HCT116 (cell line): ENCODE results near the gene DUSP2. TPM values are rescaled to one million over a fixed set of nuclear protein-coding genes. Genes with fewer than 3 reads are reported as not detected.

ENCODE experiments used
- ATAC-seq: fragments of 200-7000 bp; cut with Tn5 transposase; 2 replicates; pipeline ENCODE4 v1.9.1; 2020; ENCODE audit warnings: mild to moderate bottlenecking, moderate library complexity
- BruUV-seq: library from RNA; stranded (reverse); fragments of 400-500 nt; replicated peaks from 2 replicates; lab custom pipeline; 2021; lab: Mats Ljungman, UMichigan
- CTCF ChIA-PET: fragments of 300-600 bp; sonication (Branson Sonifier 250); formaldehyde crosslinking; loops from one replicate; lab custom pipeline; 2021; ENCODE audit warnings: antibody characterized with exemption; lab: Charles Lee
- POLR2A ChIA-PET: fragments of 300-600, 350-600 bp; sonication (Branson Sonifier 250); formaldehyde crosslinking; loops from one replicate; lab custom pipeline; 2021; ENCODE audit warnings: antibody characterized with exemption; lab: Charles Lee
- RAD21 ChIA-PET, 2 experiments: fragments of 300-600 bp; sonication (Branson Sonifier 250); formaldehyde crosslinking; loops; one replicate each; lab custom pipeline; 2023; ENCODE audit warnings: low total read pairs in 2 of 2; ENCODE audit not compliant: uncharacterized antibody in 2 of 2, unreplicated experiment in 2 of 2, low non-redundant PET in 1 of 2; lab: Charles Lee
- DNase-seq: peaks from one replicate; pipeline ENCODE4 v3.0.0-alpha.2; 2010; ENCODE audit warnings: low read depth, low spot score
- H2AFZ ChIP-seq: fragments of 200-600 bp; shearing (Covaris generic), sonication (generic); 2 replicates; pipeline ENCODE4 v1.6.1; 2017; ENCODE audit warnings: low read depth, mixed run types, mixed read lengths, antibody characterized with exemption, low read length; ENCODE audit not compliant: poor library complexity, severe bottlenecking
- H3K27ac ChIP-seq: 2 replicates; pipeline ENCODE4 v1.5.1; 2012; ENCODE audit warnings: low read depth, low read length
- H3K27me3 ChIP-seq: fragments of 200-600 bp; sonication (generic); 2 replicates; pipeline ENCODE4 v1.6.1; 2016; ENCODE audit warnings: mixed run types, low read length, mixed read lengths; ENCODE audit not compliant: insufficient read depth
- H3K36me3 ChIP-seq, 2 experiments: fragments of 200-500 bp in 1 of 2; fragments of 200-600 bp in 1 of 2; sonication (Bioruptor generic) in 1 of 2; sonication (generic) in 1 of 2; 2 replicates each; pipeline versions ENCODE4 v1.5.1 to v1.6.1; 2014 to 2016; ENCODE audit warnings: low read length in 2 of 2, inconsistent platforms in 1 of 2, mixed read lengths in 1 of 2, mixed run types in 1 of 2; ENCODE audit not compliant: insufficient read depth in 2 of 2, control insufficient read depth in 1 of 2
- H3K4me1 ChIP-seq, 2 experiments: fragments of 200-600 bp in 1 of 2; sonication (generic) in 1 of 2; 2 replicates each; pipeline versions ENCODE4 v1.5.1 to v1.6.1; 2012 to 2017; ENCODE audit warnings: low read length in 2 of 2, inconsistent platforms in 1 of 2, mild to moderate bottlenecking in 1 of 2, mixed read lengths in 1 of 2, mixed run types in 1 of 2, moderate library complexity in 1 of 2; ENCODE audit not compliant: insufficient read depth in 2 of 2, control insufficient read depth in 1 of 2
- H3K4me2 ChIP-seq: fragments of 200-600 bp; sonication (generic); 2 replicates; pipeline ENCODE4 v1.6.1; 2017; ENCODE audit warnings: mixed run types, low read length, mixed read lengths
- H3K4me3 ChIP-seq, 2 experiments: fragments of 200-600 bp in 1 of 2; sonication (generic) in 1 of 2; replicated peaks in 1 of 2; 2 replicates each; pipeline ENCODE4 v1.5.1; 2011 to 2016; ENCODE audit warnings: low read length in 2 of 2, control low read depth in 1 of 2, low read depth in 1 of 2, mild to moderate bottlenecking in 1 of 2, mixed read lengths in 1 of 2, mixed run types in 1 of 2
- H3K79me2 ChIP-seq: fragments of 200-600 bp; sonication (generic); 2 replicates; pipeline ENCODE4 v1.6.1; 2017; ENCODE audit warnings: mild to moderate bottlenecking, mixed run types, low read length, moderate library complexity, mixed read lengths; ENCODE audit not compliant: insufficient read depth
- H3K9ac ChIP-seq: fragments of 200-600 bp; sonication (generic); 2 replicates; pipeline ENCODE4 v1.6.1; 2016; ENCODE audit warnings: low read length, mixed read lengths
- H3K9me2 ChIP-seq: fragments of 200-600 bp; sonication (generic), shearing (Covaris generic); 2 replicates; pipeline ENCODE4 v1.6.1; 2017; ENCODE audit warnings: mixed run types, mild to moderate bottlenecking, moderate library complexity; ENCODE audit not compliant: insufficient read depth
- H3K9me3 ChIP-seq, 2 experiments: fragments of 200-500 bp in 1 of 2; fragments of 200-600 bp in 1 of 2; sonication (Bioruptor generic) in 1 of 2; sonication (generic) in 1 of 2; 2 replicates each; pipeline ENCODE4 v1.6.1; 2014 to 2017; ENCODE audit warnings: low read length in 2 of 2, mixed read lengths in 2 of 2, inconsistent platforms in 1 of 2, low read depth in 1 of 2, mild to moderate bottlenecking in 1 of 2, mixed run types in 1 of 2, moderate library complexity in 1 of 2; ENCODE audit not compliant: control insufficient read depth in 1 of 2, insufficient read depth in 1 of 2
- H4K20me1 ChIP-seq: fragments of 200-600 bp; sonication (generic), shearing (Covaris generic); 2 replicates; pipeline ENCODE4 v1.6.1; 2017; ENCODE audit warnings: mixed run types, mild to moderate bottlenecking, moderate library complexity; ENCODE audit not compliant: insufficient read depth
- CEBPB ChIP-seq: IDR thresholded peaks from 2 replicates; pipeline ENCODE4 v1.6.1; 2012; ENCODE audit warnings: low read depth
- EGR1 ChIP-seq: IDR thresholded peaks from 2 replicates; pipeline ENCODE4 v1.6.1; 2012; ENCODE audit warnings: low read depth
- EZH2 ChIP-seq: fragments of 200-600 bp; sonication (generic); IDR thresholded peaks from 2 replicates; pipeline ENCODE4 v1.6.1; 2017; ENCODE audit warnings: antibody characterized with exemption, mixed run types
- FOSL1 ChIP-seq: IDR thresholded peaks from 2 replicates; pipeline ENCODE4 v1.6.1; 2012; ENCODE audit warnings: low read depth
- JUND ChIP-seq: IDR thresholded peaks from 2 replicates; pipeline ENCODE4 v1.6.1; 2012
- POLR2AphosphoS5 ChIP-seq: IDR thresholded peaks from 2 replicates; pipeline ENCODE4 v1.6.1; 2011; ENCODE audit warnings: mild to moderate bottlenecking, low read depth, low read length, moderate library complexity
- RAD21 ChIP-seq: IDR thresholded peaks from 2 replicates; pipeline ENCODE4 v1.6.1; 2012; ENCODE audit warnings: low read depth, mild to moderate bottlenecking
- SIN3A ChIP-seq: IDR thresholded peaks from 2 replicates; pipeline ENCODE4 v1.6.1; 2012; ENCODE audit warnings: low read depth
- SP1 ChIP-seq: IDR thresholded peaks from 2 replicates; pipeline ENCODE4 v1.6.1; 2012; ENCODE audit warnings: low read depth
- SRF ChIP-seq: IDR thresholded peaks from 2 replicates; pipeline ENCODE4 v1.6.1; 2012; ENCODE audit warnings: low read depth
- TCF7L2 ChIP-seq: IDR thresholded peaks from 2 replicates; pipeline ENCODE4 v1.7.0; 2011; ENCODE audit warnings: borderline replicate concordance, inconsistent platforms; ENCODE audit not compliant: insufficient read depth, insufficient read length; ENCODE audit errors: extremely low read depth
- YY1 ChIP-seq: IDR thresholded peaks from 2 replicates; pipeline ENCODE4 v1.6.1; 2011; ENCODE audit warnings: low read length, low read depth, moderate library complexity, mild to moderate bottlenecking; ENCODE audit not compliant: insufficient replicate concordance; ENCODE audit errors: extremely low read depth
- ZNF274 ChIP-seq: fragments of 200-500 bp; sonication (Bioruptor generic); IDR thresholded peaks from 2 replicates; pipeline ENCODE4 v1.6.1; 2014; ENCODE audit warnings: mild to moderate bottlenecking, low read depth, low read length, inconsistent platforms
- intact Hi-C: fragments of 100-400 bp; cut with micrococcal nuclease; formaldehyde crosslinking; loops from 2 replicates; pipeline ENCODE4 v1.10.0; 2022
- total RNA-seq: library from RNA; stranded (reverse); gene quantifications from one replicate; pipeline ENCODE4 v1.2.1, GENCODE V29; 2021; ENCODE audit not compliant: unreplicated experiment
- TF ChIP-seq, protein P1 (sequence below): IDR thresholded peaks from 2 replicates; pipeline ENCODE4 v1.6.1; 2012
- TF ChIP-seq, protein P2 (sequence below): IDR thresholded peaks from 2 replicates; pipeline ENCODE4 v1.6.1; 2012; ENCODE audit warnings: low read depth
- TF ChIP-seq, protein P3 (sequence below): IDR thresholded peaks from 2 replicates; pipeline ENCODE4 v1.6.1; 2012

Gene DUSP2
- total RNA-seq, 1 experiment from 2014 or later: 24.5 TPM

DNA sequence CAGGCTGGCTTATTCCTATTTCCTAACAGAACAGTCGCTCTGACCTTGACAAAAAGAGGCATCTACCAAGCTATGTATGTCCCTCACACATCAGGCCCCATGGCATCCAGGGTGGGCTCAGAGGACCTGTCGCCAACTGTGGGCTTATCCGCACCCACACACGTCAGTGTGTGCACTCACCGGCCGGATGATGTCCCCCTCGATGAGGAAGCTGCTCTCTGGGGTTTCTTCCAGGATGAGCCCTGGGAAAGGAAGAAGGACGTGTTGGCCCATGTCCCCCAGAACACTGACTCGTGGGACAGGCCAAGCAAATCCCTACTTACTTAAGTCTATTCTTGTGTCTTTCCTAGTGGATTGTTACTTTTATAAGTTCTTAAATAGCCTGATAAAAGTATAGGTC is 10.1 kb downstream of the DUSP2 start:
- ChIA-PET CTCF (no interaction called here), RAD21 (no interaction called here), POLR2A (no interaction called here)
- H4K20me1 ChIP-seq: no peaks in the 10 kb centered on the region
- no TSS peak for BruUV-seq
- H3K27ac ChIP-seq: no peak overlapping the region
- no peaks in the 10 kb centered on the region for H3K79me2 ChIP-seq
- DNase-seq: no peak
- H3K4me3 ChIP-seq: no peak overlapping the region
- peaks cover 4 to 15% of the 10 kb centered on the region in 2 experiments; a peak in 3 of 4 replicates for H3K4me1 ChIP-seq
- H3K9ac ChIP-seq: no peak overlapping the region
- H3K9me3 ChIP-seq: no peaks in the 10 kb centered on the region
- intact Hi-C loops: no loop called here
- no peak overlapping the region for H2AFZ ChIP-seq
- no peaks in the 10 kb centered on the region for H3K27me3 ChIP-seq
- no peaks in the 10 kb centered on the region for H3K36me3 ChIP-seq
- TF ChIP-seq, protein P1, sequence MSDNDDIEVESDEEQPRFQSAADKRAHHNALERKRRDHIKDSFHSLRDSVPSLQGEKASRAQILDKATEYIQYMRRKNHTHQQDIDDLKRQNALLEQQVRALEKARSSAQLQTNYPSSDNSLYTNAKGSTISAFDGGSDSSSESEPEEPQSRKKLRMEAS: no peak
- TF ChIP-seq SIN3A: no peak
- no peak for TF ChIP-seq FOSL1
- no peak for TF ChIP-seq ZNF274
- TF ChIP-seq, all 23 proteins: peak for 0
- ATAC-seq: no peak
- Histone ChIP-seq H3K9me2 (no peaks in the 10 kb centered on the region), H3K4me2 (no peak overlapping the region)

DNA sequence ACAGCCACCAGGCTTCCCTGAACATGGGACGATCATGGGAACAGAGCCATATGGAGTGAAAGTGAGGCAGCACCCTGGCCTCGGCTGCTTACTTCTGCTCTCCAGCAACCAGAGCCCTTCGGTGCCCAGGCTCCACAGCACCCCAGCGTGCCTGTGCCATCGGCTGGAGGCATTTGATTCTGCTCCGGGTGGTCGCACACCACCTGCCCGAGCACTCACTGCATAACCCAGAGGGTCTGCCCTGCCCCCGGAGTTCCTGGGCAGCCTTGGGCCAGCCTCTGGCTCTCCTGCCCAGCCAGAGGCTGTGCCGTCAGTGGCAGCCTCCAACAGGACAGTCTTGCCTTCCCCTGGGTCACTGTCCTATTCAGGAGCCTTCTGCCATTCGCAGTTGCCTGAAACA is 10.8 kb downstream of the DUSP2 start:
- H3K27me3 ChIP-seq: no peaks in the 10 kb centered on the region
- BruUV-seq: no TSS peak
- no peak for TF ChIP-seq EGR1
- no peak for TF ChIP-seq POLR2AphosphoS5
- no peak for TF ChIP-seq SRF
- no peak for TF ChIP-seq EZH2
- TF ChIP-seq, protein P2, sequence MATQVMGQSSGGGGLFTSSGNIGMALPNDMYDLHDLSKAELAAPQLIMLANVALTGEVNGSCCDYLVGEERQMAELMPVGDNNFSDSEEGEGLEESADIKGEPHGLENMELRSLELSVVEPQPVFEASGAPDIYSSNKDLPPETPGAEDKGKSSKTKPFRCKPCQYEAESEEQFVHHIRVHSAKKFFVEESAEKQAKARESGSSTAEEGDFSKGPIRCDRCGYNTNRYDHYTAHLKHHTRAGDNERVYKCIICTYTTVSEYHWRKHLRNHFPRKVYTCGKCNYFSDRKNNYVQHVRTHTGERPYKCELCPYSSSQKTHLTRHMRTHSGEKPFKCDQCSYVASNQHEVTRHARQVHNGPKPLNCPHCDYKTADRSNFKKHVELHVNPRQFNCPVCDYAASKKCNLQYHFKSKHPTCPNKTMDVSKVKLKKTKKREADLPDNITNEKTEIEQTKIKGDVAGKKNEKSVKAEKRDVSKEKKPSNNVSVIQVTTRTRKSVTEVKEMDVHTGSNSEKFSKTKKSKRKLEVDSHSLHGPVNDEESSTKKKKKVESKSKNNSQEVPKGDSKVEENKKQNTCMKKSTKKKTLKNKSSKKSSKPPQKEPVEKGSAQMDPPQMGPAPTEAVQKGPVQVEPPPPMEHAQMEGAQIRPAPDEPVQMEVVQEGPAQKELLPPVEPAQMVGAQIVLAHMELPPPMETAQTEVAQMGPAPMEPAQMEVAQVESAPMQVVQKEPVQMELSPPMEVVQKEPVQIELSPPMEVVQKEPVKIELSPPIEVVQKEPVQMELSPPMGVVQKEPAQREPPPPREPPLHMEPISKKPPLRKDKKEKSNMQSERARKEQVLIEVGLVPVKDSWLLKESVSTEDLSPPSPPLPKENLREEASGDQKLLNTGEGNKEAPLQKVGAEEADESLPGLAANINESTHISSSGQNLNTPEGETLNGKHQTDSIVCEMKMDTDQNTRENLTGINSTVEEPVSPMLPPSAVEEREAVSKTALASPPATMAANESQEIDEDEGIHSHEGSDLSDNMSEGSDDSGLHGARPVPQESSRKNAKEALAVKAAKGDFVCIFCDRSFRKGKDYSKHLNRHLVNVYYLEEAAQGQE: no peak
- no peak for TF ChIP-seq FOSL1
- TF ChIP-seq, protein P1: no peak
- TF ChIP-seq ZNF274: no peak
- TF ChIP-seq SIN3A: no peak
- no peak for TF ChIP-seq RAD21
- TF ChIP-seq YY1: no peak
- TF ChIP-seq SP1: no peak
- TF ChIP-seq JUND: no peak
- TF ChIP-seq, protein P3, sequence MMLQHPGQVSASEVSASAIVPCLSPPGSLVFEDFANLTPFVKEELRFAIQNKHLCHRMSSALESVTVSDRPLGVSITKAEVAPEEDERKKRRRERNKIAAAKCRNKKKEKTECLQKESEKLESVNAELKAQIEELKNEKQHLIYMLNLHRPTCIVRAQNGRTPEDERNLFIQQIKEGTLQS: no peak
- TF ChIP-seq TCF7L2: no peak
- TF ChIP-seq CEBPB: no peak

More for the DNA sequence above, 10.8 kb downstream of the DUSP2 start:
- Histone ChIP-seq H3K9me2 (no peaks in the 10 kb centered on the region), H3K4me1 (peaks cover 4 to 14% of the 10 kb centered on the region in 2 experiments; a peak in 3 of 4 replicates), H4K20me1 (no peaks in the 10 kb centered on the region), H3K36me3 (no peaks in the 10 kb centered on the region), H3K9me3 (no peaks in the 10 kb centered on the region), H2AFZ (no peak overlapping the region), H3K4me3 (no peak overlapping the region), H3K4me2 (no peak overlapping the region), H3K27ac (no peak overlapping the region), H3K9ac (no peak overlapping the region), H3K79me2 (no peaks in the 10 kb centered on the region)
- RAD21 ChIA-PET: no interaction called here
- intact Hi-C loops: no loop called here
- no peak for ATAC-seq
- POLR2A ChIA-PET: no interaction called here
- no peak for DNase-seq
- CTCF ChIA-PET: no interaction called here
